ENCODE data around the gene OXNAD1.

GRCh38 chr3:16319307-16319706 is 54.3 kb downstream of the OXNAD1 start:
- no peak for TF ChIP-seq CTCF (IDR thresholded peaks at IDR 0.05)
- no peak for TF ChIP-seq POLR2A (IDR thresholded peaks at IDR 0.05)
- TF ChIP-seq EP300 (IDR thresholded peaks at IDR 0.05) = no peak
